GM19035 (cell line): ENCODE data around the gene ULK2.
"Not testable (repeated sequence)": the region's sequence is repeated elsewhere in the genome, so short reads cannot be mapped to it uniquely, and the experiment has no call there.

Experiments used
- ATAC-seq: cut with Tn5 transposase; IDR thresholded peaks from one replicate; pipeline ENCODE4 v1.9.1; 2021; ENCODE audit not compliant: unreplicated experiment

The ULK2 gene

GRCh38 chr17:19867329-19868078 is at the start of gene ULK2:
Gene ULK2 (minus strand): TSS chr17:19867936. CDS start chr17:19867417, 519 bp downstream.
- peak; percentile 60 for ATAC-seq

GRCh38 chr17:19915245-19915978 is 47.7 kb upstream of the ULK2 start:
- ATAC-seq: no peak

GRCh38 chr17:19911033-19911432 is 43.3 kb upstream of the ULK2 start:
- no peak for ATAC-seq

GRCh38 chr17:19909139-19909538 is 41.4 kb upstream of the ULK2 start:
- no peak for ATAC-seq

- no peak for ATAC-seq
These were observed 37.8 kb upstream of the ULK2 start for GRCh38 chr17:19905502-19905901.

- no peak for ATAC-seq
These were observed 37.2 kb upstream of the ULK2 start for GRCh38 chr17:19904924-19905323.

- no peak for ATAC-seq
These were observed 36.7 kb upstream of the ULK2 start for GRCh38 chr17:19904412-19904811.

GRCh38 chr17:19900809-19901208 is 33.1 kb upstream of the ULK2 start:
- ATAC-seq: no peak

GRCh38 chr17:19897903-19898302 is 30.2 kb upstream of the ULK2 start:
- ATAC-seq: no peak

- ATAC-seq: no peak
These were observed 29.5 kb upstream of the ULK2 start for GRCh38 chr17:19897090-19897837.

- no peak for ATAC-seq
These were observed 28.9 kb upstream of the ULK2 start for GRCh38 chr17:19896679-19897078.

GRCh38 chr17:19890554-19890953 is 22.8 kb upstream of the ULK2 start:
- ATAC-seq: not testable (repeated sequence)

- not testable (repeated sequence) for ATAC-seq
These were observed 22.3 kb upstream of the ULK2 start for GRCh38 chr17:19890001-19890400.

- no peak for ATAC-seq
These were observed 18.4 kb upstream of the ULK2 start for GRCh38 chr17:19886116-19886515.

GRCh38 chr17:19883537-19884215 is 15.9 kb upstream of the ULK2 start:
- no peak for ATAC-seq

- no peak for ATAC-seq
These were observed 12.7 kb upstream of the ULK2 start for GRCh38 chr17:19880393-19880792.

- no peak for ATAC-seq
These were observed 9.7 kb upstream of the ULK2 start for GRCh38 chr17:19877364-19877945.

GRCh38 chr17:19876529-19877161 is 8.9 kb upstream of the ULK2 start:
- ATAC-seq: no peak

- ATAC-seq: no peak
These were observed 6.5 kb upstream of the ULK2 start for GRCh38 chr17:19874256-19874655.

GRCh38 chr17:19873346-19873745 is 5.6 kb upstream of the ULK2 start:
- ATAC-seq: no peak
